Panc1 (cell line): Measurements from ENCODE around the gene ABCD3. TPM values are rescaled to one million over a fixed set of nuclear protein-coding genes. Genes with fewer than 3 reads are reported as not detected.

Experiments
- ATAC-seq: fragments of 200-7000 bp; cut with Tn5 transposase; 2 replicates; pipeline ENCODE4 v1.9.1; 2020; ENCODE audit warnings: mild to moderate bottlenecking, moderate library complexity
- BruUV-seq: library from RNA; stranded (reverse); fragments of 400-500 nt; replicated peaks from 2 replicates; lab custom pipeline; 2021; lab: Mats Ljungman, UMichigan
- CTCF ChIA-PET: fragments of 300-600 bp; sonication (Branson Sonifier 250); formaldehyde crosslinking; loops from one replicate; lab custom pipeline; 2022; ENCODE audit warnings: antibody characterized with exemption; lab: Charles Lee
- POLR2A ChIA-PET: fragments of 300-600 bp; sonication (Branson Sonifier 250); formaldehyde crosslinking; loops from one replicate; lab custom pipeline; 2022; ENCODE audit warnings: antibody characterized with exemption; lab: Charles Lee
- DNase-seq: peaks from one replicate; pipeline ENCODE4 v3.0.0-alpha.2; 2010; ENCODE audit warnings: low read depth, low spot score
- H3K27ac ChIP-seq: 2 replicates; pipeline ENCODE4 v1.5.1; 2011; ENCODE audit warnings: mild to moderate bottlenecking, low read length, inconsistent platforms
- H3K27me3 ChIP-seq: fragments of 200-500 bp; sonication (Bioruptor generic); 2 replicates; pipeline ENCODE4 v1.6.0; 2014; ENCODE audit warnings: low read length, inconsistent platforms; ENCODE audit not compliant: control insufficient read depth, insufficient read depth
- H3K36me3 ChIP-seq: fragments of 200-500 bp; sonication (Bioruptor generic); 2 replicates; pipeline ENCODE4 v1.5.1; 2014; ENCODE audit warnings: inconsistent platforms, mild to moderate bottlenecking, low read length, moderate library complexity; ENCODE audit not compliant: control insufficient read depth, insufficient read depth
- H3K4me1 ChIP-seq: 2 replicates; pipeline ENCODE4 v1.5.1; 2011; ENCODE audit warnings: inconsistent platforms, mild to moderate bottlenecking, low read length, moderate library complexity; ENCODE audit not compliant: control insufficient read depth, insufficient read depth
- H3K4me3 ChIP-seq, 2 experiments: 2 replicates each; pipeline ENCODE4 v1.5.1; 2011 to 2012; ENCODE audit warnings: low read depth in 2 of 2, low read length in 2 of 2, mild to moderate bottlenecking in 2 of 2, inconsistent platforms in 1 of 2, moderate library complexity in 1 of 2
- H3K9me3 ChIP-seq: fragments of 200-500 bp; sonication (Bioruptor generic); 2 replicates; pipeline ENCODE4 v1.5.1; 2014; ENCODE audit warnings: low read depth, mild to moderate bottlenecking, inconsistent platforms, low read length, moderate library complexity; ENCODE audit not compliant: control insufficient read depth, insufficient read depth
- POLR2AphosphoS5 ChIP-seq: IDR thresholded peaks from 2 replicates; pipeline ENCODE4 v1.6.1; 2012; ENCODE audit warnings: mild to moderate bottlenecking, low read depth, low read length, moderate library complexity
- SIN3A ChIP-seq: IDR thresholded peaks from 2 replicates; pipeline ENCODE4 v1.6.1; 2012; ENCODE audit warnings: low read depth, mild to moderate bottlenecking, low read length, moderate library complexity, borderline replicate concordance; ENCODE audit not compliant: insufficient read depth
- TCF7L2 ChIP-seq: IDR thresholded peaks from 2 replicates; pipeline ENCODE4 v1.6.1; 2011; ENCODE audit warnings: mild to moderate bottlenecking, low read depth, low read length, inconsistent platforms
- in situ Hi-C: cut with HindIII; loops from 2 replicates; pipeline ENCODE4 v1.10.0; 2016; ENCODE audit warnings: low sequenced_read_pairs, low pct_unique_long_range_greater_than_20kb
- intact Hi-C: fragments of 100-400 bp; cut with micrococcal nuclease; formaldehyde crosslinking; loops from one replicate; pipeline ENCODE4 v1.10.0; 2022; ENCODE audit not compliant: unreplicated experiment
- total RNA-seq: library from RNA; stranded (reverse); gene quantifications from one replicate; pipeline ENCODE4 v1.2.1, GENCODE V29; 2021; ENCODE audit not compliant: unreplicated experiment
- TF ChIP-seq, protein P1 (sequence below), 2 experiments: IDR thresholded peaks; 2 replicates each; pipeline ENCODE4 v1.6.1; 2011 to 2012; ENCODE audit warnings: low read depth in 2 of 2, control low read depth in 1 of 2, low read length in 1 of 2, mild to moderate bottlenecking in 1 of 2, moderate library complexity in 1 of 2; ENCODE audit not compliant: insufficient read depth in 1 of 2
- TF ChIP-seq, protein P2 (sequence below): fragments of 450-650 bp; IDR thresholded peaks from 2 replicates; pipeline ENCODE4 v1.5.1; 2017; ENCODE audit warnings: mild to moderate bottlenecking

The ABCD3 gene
- total RNA-seq, 1 experiment from 2014 or later = 40.5 TPM

- no peaks in the 10 kb centered on the region for H3K36me3 ChIP-seq
- no TSS peak for BruUV-seq
- in situ Hi-C loops = no loop called here
- ATAC-seq = no peak
- ChIA-PET POLR2A (no interaction called here), CTCF (no interaction called here)
- H3K27ac ChIP-seq = no peak overlapping the region
- TF ChIP-seq, protein P1, sequence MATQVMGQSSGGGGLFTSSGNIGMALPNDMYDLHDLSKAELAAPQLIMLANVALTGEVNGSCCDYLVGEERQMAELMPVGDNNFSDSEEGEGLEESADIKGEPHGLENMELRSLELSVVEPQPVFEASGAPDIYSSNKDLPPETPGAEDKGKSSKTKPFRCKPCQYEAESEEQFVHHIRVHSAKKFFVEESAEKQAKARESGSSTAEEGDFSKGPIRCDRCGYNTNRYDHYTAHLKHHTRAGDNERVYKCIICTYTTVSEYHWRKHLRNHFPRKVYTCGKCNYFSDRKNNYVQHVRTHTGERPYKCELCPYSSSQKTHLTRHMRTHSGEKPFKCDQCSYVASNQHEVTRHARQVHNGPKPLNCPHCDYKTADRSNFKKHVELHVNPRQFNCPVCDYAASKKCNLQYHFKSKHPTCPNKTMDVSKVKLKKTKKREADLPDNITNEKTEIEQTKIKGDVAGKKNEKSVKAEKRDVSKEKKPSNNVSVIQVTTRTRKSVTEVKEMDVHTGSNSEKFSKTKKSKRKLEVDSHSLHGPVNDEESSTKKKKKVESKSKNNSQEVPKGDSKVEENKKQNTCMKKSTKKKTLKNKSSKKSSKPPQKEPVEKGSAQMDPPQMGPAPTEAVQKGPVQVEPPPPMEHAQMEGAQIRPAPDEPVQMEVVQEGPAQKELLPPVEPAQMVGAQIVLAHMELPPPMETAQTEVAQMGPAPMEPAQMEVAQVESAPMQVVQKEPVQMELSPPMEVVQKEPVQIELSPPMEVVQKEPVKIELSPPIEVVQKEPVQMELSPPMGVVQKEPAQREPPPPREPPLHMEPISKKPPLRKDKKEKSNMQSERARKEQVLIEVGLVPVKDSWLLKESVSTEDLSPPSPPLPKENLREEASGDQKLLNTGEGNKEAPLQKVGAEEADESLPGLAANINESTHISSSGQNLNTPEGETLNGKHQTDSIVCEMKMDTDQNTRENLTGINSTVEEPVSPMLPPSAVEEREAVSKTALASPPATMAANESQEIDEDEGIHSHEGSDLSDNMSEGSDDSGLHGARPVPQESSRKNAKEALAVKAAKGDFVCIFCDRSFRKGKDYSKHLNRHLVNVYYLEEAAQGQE (IDR thresholded peaks at IDR 0.05; ENCODE audit: insufficient read depth in 1 of 2, low read depth in 2 of 2, low read length in 1 of 2) = no peak
- no peak for TF ChIP-seq TCF7L2
- TF ChIP-seq SIN3A = no peak
- no peak for TF ChIP-seq POLR2AphosphoS5
- TF ChIP-seq, protein P2, sequence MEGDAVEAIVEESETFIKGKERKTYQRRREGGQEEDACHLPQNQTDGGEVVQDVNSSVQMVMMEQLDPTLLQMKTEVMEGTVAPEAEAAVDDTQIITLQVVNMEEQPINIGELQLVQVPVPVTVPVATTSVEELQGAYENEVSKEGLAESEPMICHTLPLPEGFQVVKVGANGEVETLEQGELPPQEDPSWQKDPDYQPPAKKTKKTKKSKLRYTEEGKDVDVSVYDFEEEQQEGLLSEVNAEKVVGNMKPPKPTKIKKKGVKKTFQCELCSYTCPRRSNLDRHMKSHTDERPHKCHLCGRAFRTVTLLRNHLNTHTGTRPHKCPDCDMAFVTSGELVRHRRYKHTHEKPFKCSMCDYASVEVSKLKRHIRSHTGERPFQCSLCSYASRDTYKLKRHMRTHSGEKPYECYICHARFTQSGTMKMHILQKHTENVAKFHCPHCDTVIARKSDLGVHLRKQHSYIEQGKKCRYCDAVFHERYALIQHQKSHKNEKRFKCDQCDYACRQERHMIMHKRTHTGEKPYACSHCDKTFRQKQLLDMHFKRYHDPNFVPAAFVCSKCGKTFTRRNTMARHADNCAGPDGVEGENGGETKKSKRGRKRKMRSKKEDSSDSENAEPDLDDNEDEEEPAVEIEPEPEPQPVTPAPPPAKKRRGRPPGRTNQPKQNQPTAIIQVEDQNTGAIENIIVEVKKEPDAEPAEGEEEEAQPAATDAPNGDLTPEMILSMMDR = no peak
- DNase-seq = no peak
- no peaks in the 10 kb centered on the region for H3K4me1 ChIP-seq
- no peaks in the 10 kb centered on the region for H3K9me3 ChIP-seq
- intact Hi-C loops = no loop called here
- no peak overlapping the region for H3K4me3 ChIP-seq
- no peaks in the 10 kb centered on the region for H3K27me3 ChIP-seq
These were observed 7.0 kb upstream of the ABCD3 start for GRCh38 chr1:94411237-94411636.

DNA sequence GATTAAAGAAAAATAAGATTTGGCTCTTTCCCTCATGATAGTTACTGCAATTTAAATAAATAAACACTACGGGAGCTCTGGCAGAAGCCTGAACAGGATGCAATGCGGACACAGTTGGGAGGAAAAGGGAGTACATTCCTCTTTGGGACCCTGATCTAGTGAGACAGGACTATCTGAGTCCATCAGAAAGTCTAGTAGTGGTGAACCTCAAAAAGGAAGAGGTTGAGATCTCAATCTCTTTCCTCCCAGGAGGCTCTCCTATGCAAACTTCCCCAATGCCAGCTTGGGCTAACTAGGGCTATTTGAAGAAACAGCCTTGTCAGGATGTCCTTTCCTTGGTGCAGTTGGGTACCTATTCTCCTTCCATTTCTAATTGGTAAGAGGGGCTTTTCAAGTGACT, 4.9 kb upstream of the ABCD3 start:
- DNase-seq (no peak), ATAC-seq (no peak)
- Histone ChIP-seq H3K4me3 (no peak overlapping the region), H3K4me1 (peaks cover 8% of the 10 kb centered on the region), H3K9me3 (no peaks in the 10 kb centered on the region), H3K27me3 (no peaks in the 10 kb centered on the region), H3K27ac (no peak overlapping the region), H3K36me3 (no peaks in the 10 kb centered on the region)
- TF ChIP-seq TCF7L2 (no peak), POLR2AphosphoS5 (no peak), SIN3A (no peak)
- TF ChIP-seq, protein P1 (IDR thresholded peaks at IDR 0.05; ENCODE audit: insufficient read depth in 1 of 2, low read depth in 2 of 2, low read length in 1 of 2) = no peak
- TF ChIP-seq, protein P2 = no peak
- in situ Hi-C loops (no loop called here), intact Hi-C loops (no loop called here)
- POLR2A ChIA-PET = no interaction called here
- CTCF ChIA-PET = no interaction called here
- no TSS peak for BruUV-seq
